ENCODE measurements around the gene PSMD10.

GRCh38 chrX:108034725-108035124, 56.6 kb downstream of the PSMD10 start:
- TF ChIP-seq CTCF (conservative IDR thresholded peaks at IDR 0.05) (no peak), EZH2 (IDR thresholded peaks at IDR 0.05; ENCODE audit: low read depth) (no peak)
